Endothelial cell of umbilical vein (primary cell): ENCODE measurements around the gene NEU4. TPM values are rescaled to one million over a fixed set of nuclear protein-coding genes. Genes with fewer than 3 reads are reported as not detected.
A peak's percentile ranks its signal among the peaks of the same experiment; 100 is the strongest.

Experiments used
- BruUV-seq: library from RNA; stranded (reverse); fragments of 400-500 nt; replicated peaks from 2 replicates; lab custom pipeline; 2021; lab: Mats Ljungman, UMichigan
- CTCF ChIA-PET: fragments of 300-600, 350-600 bp; sonication (Branson Sonifier 250); formaldehyde crosslinking; loops from one replicate; lab custom pipeline; 2021; ENCODE audit warnings: antibody characterized with exemption, inconsistent platforms; lab: Charles Lee
- POLR2A ChIA-PET: fragments of 300-600, 350-600 bp; sonication (Branson Sonifier 250); formaldehyde crosslinking; loops from one replicate; lab custom pipeline; 2021; ENCODE audit warnings: antibody characterized with exemption, inconsistent platforms; lab: Charles Lee
- DNase-seq: peaks from one replicate; pipeline ENCODE4 v3.0.0-alpha.2; 2011; ENCODE audit warnings: low read depth, low spot score
- FAIRE-seq: peaks from 2 replicates; lab custom pipeline; 2011; peaks lifted over from hg19 to GRCh38; lab: Jason Lieb, UNC
- H2AFZ ChIP-seq: 2 replicates; pipeline ENCODE4 v1.6.0; 2012; ENCODE audit warnings: low read depth, low read length, control low read depth, inconsistent platforms
- H3K27ac ChIP-seq: 2 replicates; pipeline ENCODE4 v1.5.1; 2011; ENCODE audit warnings: low read depth, mild to moderate bottlenecking, control low read depth, low read length, moderate library complexity; ENCODE audit not compliant: insufficient read depth
- H3K27me3 ChIP-seq, 2 experiments: 2 replicates each; pipeline versions ENCODE4 v1.6.0 to v1.6.1; 2011; ENCODE audit warnings: low read length in 2 of 2, mixed read lengths in 1 of 2; ENCODE audit not compliant: control insufficient read depth in 2 of 2, insufficient read depth in 2 of 2
- H3K36me3 ChIP-seq, 2 experiments: 2 replicates in 1 of 2; 3 replicates in 1 of 2; pipeline ENCODE4 v1.5.1; 2011; ENCODE audit warnings: low read length in 2 of 2, mild to moderate bottlenecking in 1 of 2, moderate library complexity in 1 of 2; ENCODE audit not compliant: control insufficient read depth in 2 of 2, insufficient read depth in 2 of 2; ENCODE audit errors: extremely low read depth in 1 of 2
- H3K4me1 ChIP-seq: 3 replicates; pipeline ENCODE4 v1.5.1; 2011; ENCODE audit warnings: mild to moderate bottlenecking, low read length; ENCODE audit not compliant: control insufficient read depth, insufficient read depth; ENCODE audit errors: extremely low read depth
- H3K4me2 ChIP-seq: 2 replicates; pipeline ENCODE4 v1.6.1; 2011; ENCODE audit warnings: low read length, control low read depth, mixed read lengths; ENCODE audit not compliant: insufficient read depth
- H3K4me3 ChIP-seq, 3 experiments: fragments of 200-600 bp in 1 of 3; sonication (generic), shearing (Covaris generic) in 1 of 3; replicated peaks in 1 of 3; 2 replicates each; pipeline ENCODE4 v1.5.1; 2011 to 2016; ENCODE audit warnings: control low read depth in 3 of 3, low read length in 3 of 3, mild to moderate bottlenecking in 2 of 3, inconsistent platforms in 1 of 3, low read depth in 1 of 3, moderate library complexity in 1 of 3; ENCODE audit not compliant: insufficient read depth in 1 of 3
- H3K79me2 ChIP-seq: 2 replicates; pipeline ENCODE4 v1.6.0; 2012; ENCODE audit warnings: low read length, inconsistent platforms; ENCODE audit not compliant: control insufficient read depth, insufficient read depth
- H3K9ac ChIP-seq: replicated peaks from 2 replicates; pipeline ENCODE3; 2011; ENCODE audit warnings: low read length, control low read depth; ENCODE audit not compliant: insufficient read depth; ENCODE audit errors: extremely low read depth
- H3K9me1 ChIP-seq: replicated peaks from 3 replicates; pipeline ENCODE4 v1.6.0; 2011; ENCODE audit warnings: mild to moderate bottlenecking, low read length; ENCODE audit not compliant: control insufficient read depth, insufficient read depth; ENCODE audit errors: extremely low read depth
- H3K9me3 ChIP-seq: replicated peaks from 2 replicates; pipeline ENCODE4 v1.5.1; 2012; ENCODE audit warnings: low read length, inconsistent platforms; ENCODE audit not compliant: control insufficient read depth, insufficient read depth
- H4K20me1 ChIP-seq: replicated peaks from 2 replicates; pipeline ENCODE3; 2011; ENCODE audit warnings: mild to moderate bottlenecking, low read length; ENCODE audit not compliant: control insufficient read depth, insufficient read depth; ENCODE audit errors: extremely low read depth
- CTCF ChIP-seq, 2 donors: IDR thresholded peaks; 1 replicate in 1 of 2; 2 replicates in 1 of 2; pipeline ENCODE4 v1.5.1; 2011; ENCODE audit warnings: low read length in 2 of 2, mild to moderate bottlenecking in 2 of 2, moderate library complexity in 2 of 2, control low read depth in 1 of 2, inconsistent platforms in 1 of 2, low read depth in 1 of 2; ENCODE audit not compliant: insufficient read depth in 1 of 2; ENCODE audit errors: extremely low read depth in 1 of 2
- EZH2 ChIP-seq: IDR thresholded peaks from 2 replicates; pipeline ENCODE4 v1.6.1; 2012; ENCODE audit warnings: borderline replicate concordance, low read depth, mild to moderate bottlenecking, moderate library complexity, low read length, inconsistent platforms; ENCODE audit not compliant: severe bottlenecking
- FOS ChIP-seq: IDR thresholded peaks from 2 replicates; pipeline ENCODE4 v1.6.1; 2011; ENCODE audit warnings: mild to moderate bottlenecking, low read length, moderate library complexity, borderline replicate concordance; ENCODE audit not compliant: insufficient read depth
- GATA2 ChIP-seq: IDR thresholded peaks from 2 replicates; pipeline ENCODE4 v1.7.0; 2011; ENCODE audit warnings: low read depth, mild to moderate bottlenecking, moderate library complexity, mixed read lengths, low read length; ENCODE audit not compliant: insufficient read length, insufficient read depth
- JUN ChIP-seq: IDR thresholded peaks from 2 replicates; pipeline ENCODE4 v1.6.1; 2011; ENCODE audit warnings: borderline replicate concordance, low read depth; ENCODE audit not compliant: insufficient read length, insufficient read depth
- MAX ChIP-seq: IDR thresholded peaks from 2 replicates; pipeline ENCODE4 v1.6.1; 2011; ENCODE audit not compliant: insufficient read depth, insufficient read length
- MYC ChIP-seq: IDR thresholded peaks from one replicate; pipeline ENCODE4 v1.6.1; 2011; ENCODE audit warnings: mild to moderate bottlenecking, low read depth, low read length
- POLR2A ChIP-seq: IDR thresholded peaks from 2 replicates; pipeline ENCODE4 v1.6.1; 2012; ENCODE audit warnings: low read depth, mild to moderate bottlenecking, control low read depth, low read length
- POLR2AphosphoS5 ChIP-seq: IDR thresholded peaks from 2 replicates; pipeline ENCODE4 v1.6.1; 2012; ENCODE audit warnings: low read depth, mild to moderate bottlenecking, control low read depth, low read length, moderate library complexity; ENCODE audit not compliant: insufficient read depth
- dilution Hi-C: fragments of 300-500 bp; cut with MboI; formaldehyde crosslinking; loops from one replicate; pipeline ENCODE4 v1.15.0; 2019; ENCODE audit warnings: low sequenced_read_pairs; ENCODE audit not compliant: extremely low pct_ligation_motif_present
- intact Hi-C: fragments of 100-400 bp; cut with micrococcal nuclease; formaldehyde crosslinking; loops from one replicate; pipeline ENCODE4 v1.10.0; 2022
- polyA plus RNA-seq, 4 experiments: library from polyadenylated mRNA; depleted of rRNA in 3 of 4; stranded (reverse) in 3 of 4; unstranded in 1 of 4; fragments of >200 nt; gene quantifications; 2 replicates each; pipeline versions ENCODE4 v1.2.1 to v1.2.3, GENCODE V29; 2011 to 2012; ENCODE audit warnings: missing spikeins in 1 of 4
- total RNA-seq: library from RNA; stranded (reverse); gene quantifications from 2 replicates; pipeline ENCODE4 v1.2.3, GENCODE V29; 2021

The NEU4 gene
- total and polyA plus RNA-seq, 2 donors (not counting 3 experiments of a cell fraction or from before 2014, with no cell fraction given): not detected

GRCh38 chr2:241842620-241843211 lies 33.7 kb downstream of the NEU4 start:
- Histone ChIP-seq H4K20me1 (no peaks in the 10 kb centered on the region), H3K9ac (no peak overlapping the region), H3K27ac (no peak overlapping the region), H3K36me3 (no peaks in the 10 kb centered on the region), H2AFZ (peak overlapping the region; percentile 41), H3K27me3 (peaks cover 10 to 12% of the 10 kb centered on the region in 2 experiments), H3K79me2 (no peaks in the 10 kb centered on the region), H3K9me3 (no peaks in the 10 kb centered on the region), H3K4me1 (peaks cover 7% of the 10 kb centered on the region), H3K4me3 (no peak overlapping the region), H3K4me2 (no peak overlapping the region), H3K9me1 (no peaks in the 10 kb centered on the region)
- intact Hi-C loops (no loop called here), dilution Hi-C loops (no loop called here)
- DNase-seq: no peak
- TF ChIP-seq POLR2A (no peak), MAX (no peak), POLR2AphosphoS5 (no peak), GATA2 (no peak), CTCF (IDR thresholded peaks at IDR 0.05; ENCODE audit: extremely low read depth in 1 of 2, insufficient read depth in 1 of 2, low read depth in 1 of 2, low read length in 2 of 2) (no peak), EZH2 (no peak), JUN (no peak), FOS (no peak), MYC (no peak)
- ChIA-PET CTCF (no interaction called here), POLR2A (no interaction called here)
- FAIRE-seq: no peak
- BruUV-seq: no TSS peak
